Stomach (tissue), 4 donors: ENCODE measurements around the gene REV3L.

Experiments
- EP300 ChIP-seq: sonication (generic); formaldehyde crosslinking; IDR thresholded peaks from one replicate; pipeline ENCODE4 v1.6.1; 2017; ENCODE audit warnings: antibody characterized with exemption
- POLR2A ChIP-seq, 4 donors: fragments of 450-650 bp; IDR thresholded peaks; one replicate each; pipeline ENCODE4 v1.6.1; 2016; ENCODE audit warnings: antibody characterized with exemption in 4 of 4, control low read depth in 2 of 4, mild to moderate bottlenecking in 1 of 4, moderate library complexity in 1 of 4
- TF ChIP-seq, protein P1 (sequence below), 7 experiments: fragments of 450-650 bp in 4 of 7; fragments of 200-600 bp in 3 of 7; sonication (generic) in 3 of 7; IDR thresholded peaks; one replicate each; pipeline ENCODE4 v1.5.1; 2016 to 2019; ENCODE audit warnings: antibody characterized with exemption in 7 of 7, control low read depth in 2 of 7, mild to moderate bottlenecking in 1 of 7

DNA sequence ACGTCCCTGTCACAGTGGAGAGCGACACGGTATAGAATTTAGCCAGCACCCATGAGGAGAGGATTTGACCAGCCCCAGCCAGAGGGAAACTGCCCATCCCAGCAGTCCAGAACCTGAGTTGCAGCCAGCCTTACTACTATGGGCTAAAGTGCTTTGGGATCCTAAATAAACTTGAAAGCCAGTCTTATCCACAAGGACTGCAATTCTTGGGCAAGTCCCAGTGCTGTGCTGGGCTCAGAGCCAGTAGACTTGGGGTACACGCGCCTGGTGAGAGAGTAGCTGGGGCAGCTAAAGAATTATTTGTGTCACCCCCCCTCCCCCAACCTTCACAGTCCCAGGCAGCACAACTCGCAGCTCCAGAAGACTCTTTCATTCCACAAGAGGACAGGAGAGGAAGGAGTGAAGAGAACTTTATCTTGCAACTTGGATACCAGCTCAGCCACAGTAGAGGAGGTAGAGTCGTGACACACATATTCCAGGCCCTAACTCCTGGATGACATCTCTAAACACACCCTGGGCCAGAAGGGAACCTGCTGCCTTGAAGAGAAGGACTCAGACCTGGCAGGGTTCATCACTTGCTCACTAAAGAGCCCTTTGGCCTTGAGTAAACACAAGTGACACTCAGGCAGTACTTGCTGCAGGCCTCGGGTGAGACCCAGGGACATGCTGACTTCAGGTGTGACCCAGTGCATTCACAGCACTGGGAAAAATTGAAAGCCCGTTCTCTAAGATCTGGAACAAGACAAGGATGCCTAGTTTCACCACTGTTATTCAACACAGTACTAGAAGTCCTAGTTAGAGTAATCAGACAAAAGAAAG, 100.3 kb downstream of the REV3L start:
- no peak for TF ChIP-seq POLR2A (IDR thresholded peaks at IDR 0.05)
- TF ChIP-seq, protein P1, sequence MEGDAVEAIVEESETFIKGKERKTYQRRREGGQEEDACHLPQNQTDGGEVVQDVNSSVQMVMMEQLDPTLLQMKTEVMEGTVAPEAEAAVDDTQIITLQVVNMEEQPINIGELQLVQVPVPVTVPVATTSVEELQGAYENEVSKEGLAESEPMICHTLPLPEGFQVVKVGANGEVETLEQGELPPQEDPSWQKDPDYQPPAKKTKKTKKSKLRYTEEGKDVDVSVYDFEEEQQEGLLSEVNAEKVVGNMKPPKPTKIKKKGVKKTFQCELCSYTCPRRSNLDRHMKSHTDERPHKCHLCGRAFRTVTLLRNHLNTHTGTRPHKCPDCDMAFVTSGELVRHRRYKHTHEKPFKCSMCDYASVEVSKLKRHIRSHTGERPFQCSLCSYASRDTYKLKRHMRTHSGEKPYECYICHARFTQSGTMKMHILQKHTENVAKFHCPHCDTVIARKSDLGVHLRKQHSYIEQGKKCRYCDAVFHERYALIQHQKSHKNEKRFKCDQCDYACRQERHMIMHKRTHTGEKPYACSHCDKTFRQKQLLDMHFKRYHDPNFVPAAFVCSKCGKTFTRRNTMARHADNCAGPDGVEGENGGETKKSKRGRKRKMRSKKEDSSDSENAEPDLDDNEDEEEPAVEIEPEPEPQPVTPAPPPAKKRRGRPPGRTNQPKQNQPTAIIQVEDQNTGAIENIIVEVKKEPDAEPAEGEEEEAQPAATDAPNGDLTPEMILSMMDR (IDR thresholded peaks at IDR 0.05), result no peak
- TF ChIP-seq EP300, result no peak
